Measurements from ENCODE around the gene SVBP.
"Not testable (repeated sequence)": the region's sequence is repeated elsewhere in the genome, so short reads cannot be mapped to it uniquely, and the experiment has no call there.

GRCh38 chr1:42859366-42859765 lies 42.2 kb upstream of the SVBP start:
- not testable (repeated sequence) for TF ChIP-seq CTCF (conservative IDR thresholded peaks at IDR 0.05; ENCODE audit: low read length); EZH2phosphoT487 (IDR thresholded peaks at IDR 0.05; ENCODE audit: borderline replicate concordance, low read depth, low read length)
